PC-9 (cell line): ENCODE results near the gene SLC2A9. TPM values are rescaled to one million over a fixed set of nuclear protein-coding genes. Genes with fewer than 3 reads are reported as not detected.

Experiments
- BruUV-seq: library from RNA; stranded (reverse); fragments of 400-500 nt; replicated peaks from 2 replicates; lab custom pipeline; 2021; lab: Mats Ljungman, UMichigan
- CTCF ChIA-PET: fragments of 300-600 bp; sonication (Branson Sonifier 250); formaldehyde crosslinking; loops from one replicate; lab custom pipeline; 2022; ENCODE audit warnings: antibody characterized with exemption; lab: Charles Lee
- POLR2A ChIA-PET: fragments of 300-600 bp; sonication (Branson Sonifier 250); formaldehyde crosslinking; loops from one replicate; lab custom pipeline; 2022; ENCODE audit warnings: antibody characterized with exemption; ENCODE audit not compliant: unreplicated experiment; lab: Charles Lee
- DNase-seq, 2 experiments: peaks; one replicate each; pipeline versions ENCODE4 v3.0.0 to v3.0.0-alpha.2; 2015 to 2022; ENCODE audit warnings: mixed read lengths in 1 of 2
- H2AFZ ChIP-seq: fragments of 200-600 bp; sonication (generic); 2 replicates; pipeline ENCODE4 v1.8.1; 2017; ENCODE audit warnings: antibody characterized with exemption
- H3F3A ChIP-seq: fragments of 200-600 bp; sonication (generic); 2 replicates; pipeline ENCODE4 v1.8.1; 2017; ENCODE audit warnings: antibody characterized with exemption, mild to moderate bottlenecking, low read depth; ENCODE audit not compliant: insufficient read depth
- H3K27ac ChIP-seq: fragments of 200-600 bp; sonication (generic); 2 replicates; pipeline ENCODE4 v1.6.1; 2016; ENCODE audit warnings: mixed run types
- H3K27me3 ChIP-seq: fragments of 200-600 bp; sonication (generic); 2 replicates; pipeline ENCODE4 v1.6.1; 2016; ENCODE audit warnings: low read depth, mixed run types; ENCODE audit not compliant: insufficient read depth
- H3K36me3 ChIP-seq: fragments of 200-600 bp; sonication (generic); 2 replicates; pipeline ENCODE4 v1.6.1; 2016; ENCODE audit warnings: low read depth, mixed run types
- H3K4me1 ChIP-seq: fragments of 200-600 bp; sonication (generic); replicated peaks from 2 replicates; pipeline ENCODE4 v1.6.1; 2016; ENCODE audit warnings: mixed run types; ENCODE audit not compliant: insufficient read depth
- H3K4me2 ChIP-seq: fragments of 200-600 bp; sonication (generic); 2 replicates; pipeline ENCODE4 v1.6.1; 2017; ENCODE audit warnings: mixed run types
- H3K4me3 ChIP-seq: fragments of 200-600 bp; sonication (generic); 2 replicates; pipeline ENCODE4 v1.6.1; 2016; ENCODE audit warnings: mixed run types
- H3K79me2 ChIP-seq: fragments of 200-600 bp; sonication (generic); 2 replicates; pipeline ENCODE4 v1.6.1; 2017; ENCODE audit warnings: low read depth, mixed run types
- H3K9me2 ChIP-seq: fragments of 200-600 bp; sonication (generic); 2 replicates; pipeline ENCODE4 v1.8.1; 2017; ENCODE audit warnings: mild to moderate bottlenecking; ENCODE audit not compliant: insufficient read depth
- H3K9me3 ChIP-seq: fragments of 200-600 bp; sonication (generic); 2 replicates; pipeline ENCODE4 v1.8.1; 2016; ENCODE audit warnings: low read depth; ENCODE audit not compliant: insufficient read depth
- H4K20me1 ChIP-seq: fragments of 200-600 bp; sonication (generic); 2 replicates; pipeline ENCODE4 v1.8.1; 2017; ENCODE audit not compliant: insufficient read depth
- EZH2 ChIP-seq: fragments of 200-600 bp; sonication (generic); IDR thresholded peaks from 2 replicates; pipeline ENCODE4 v1.8.0; 2017; ENCODE audit warnings: antibody characterized with exemption, low read depth
- intact Hi-C: fragments of 100-400 bp; cut with micrococcal nuclease; formaldehyde crosslinking; loops from one replicate; pipeline ENCODE4 v1.10.0; 2022; ENCODE audit not compliant: unreplicated experiment
- total RNA-seq: library from RNA; stranded (reverse); gene quantifications from 2 replicates; pipeline ENCODE4 v1.2.3, GENCODE V29; 2021
- TF ChIP-seq, protein P1 (sequence below): fragments of 200-600 bp; sonication (generic); conservative IDR thresholded peaks from 2 replicates; pipeline ENCODE4 v1.6.1; 2017; ENCODE audit warnings: mixed run types, antibody characterized with exemption, mild to moderate bottlenecking, moderate library complexity

Gene SLC2A9
- total RNA-seq, 1 experiment from 2014 or later, result 0.28 TPM

- H3K79me2 ChIP-seq, result no peaks in the 10 kb centered on the region
- BruUV-seq, result no TSS peak
- intact Hi-C loops, result no loop called here
- H3K9me2 ChIP-seq, result no peaks in the 10 kb centered on the region
- H3K4me1 ChIP-seq, result no peaks in the 10 kb centered on the region
- H3F3A ChIP-seq, result no peaks in the 10 kb centered on the region
- POLR2A ChIA-PET, result no interaction called here
- CTCF ChIA-PET, result no interaction called here
- H3K27me3 ChIP-seq, result no peaks in the 10 kb centered on the region
- no peak for DNase-seq
- no peaks in the 10 kb centered on the region for H3K9me3 ChIP-seq
- no peak overlapping the region for H3K27ac ChIP-seq
- TF ChIP-seq EZH2, result no peak
- TF ChIP-seq, protein P1, sequence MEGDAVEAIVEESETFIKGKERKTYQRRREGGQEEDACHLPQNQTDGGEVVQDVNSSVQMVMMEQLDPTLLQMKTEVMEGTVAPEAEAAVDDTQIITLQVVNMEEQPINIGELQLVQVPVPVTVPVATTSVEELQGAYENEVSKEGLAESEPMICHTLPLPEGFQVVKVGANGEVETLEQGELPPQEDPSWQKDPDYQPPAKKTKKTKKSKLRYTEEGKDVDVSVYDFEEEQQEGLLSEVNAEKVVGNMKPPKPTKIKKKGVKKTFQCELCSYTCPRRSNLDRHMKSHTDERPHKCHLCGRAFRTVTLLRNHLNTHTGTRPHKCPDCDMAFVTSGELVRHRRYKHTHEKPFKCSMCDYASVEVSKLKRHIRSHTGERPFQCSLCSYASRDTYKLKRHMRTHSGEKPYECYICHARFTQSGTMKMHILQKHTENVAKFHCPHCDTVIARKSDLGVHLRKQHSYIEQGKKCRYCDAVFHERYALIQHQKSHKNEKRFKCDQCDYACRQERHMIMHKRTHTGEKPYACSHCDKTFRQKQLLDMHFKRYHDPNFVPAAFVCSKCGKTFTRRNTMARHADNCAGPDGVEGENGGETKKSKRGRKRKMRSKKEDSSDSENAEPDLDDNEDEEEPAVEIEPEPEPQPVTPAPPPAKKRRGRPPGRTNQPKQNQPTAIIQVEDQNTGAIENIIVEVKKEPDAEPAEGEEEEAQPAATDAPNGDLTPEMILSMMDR, result no peak
- H3K4me3 ChIP-seq, result no peak overlapping the region
- H3K36me3 ChIP-seq, result no peaks in the 10 kb centered on the region
- no peak overlapping the region for H2AFZ ChIP-seq
- no peaks in the 10 kb centered on the region for H4K20me1 ChIP-seq
- no peak overlapping the region for H3K4me2 ChIP-seq
These were observed 68.8 kb downstream of the SLC2A9 start for GRCh38 chr4:9952415-9952950.

DNA sequence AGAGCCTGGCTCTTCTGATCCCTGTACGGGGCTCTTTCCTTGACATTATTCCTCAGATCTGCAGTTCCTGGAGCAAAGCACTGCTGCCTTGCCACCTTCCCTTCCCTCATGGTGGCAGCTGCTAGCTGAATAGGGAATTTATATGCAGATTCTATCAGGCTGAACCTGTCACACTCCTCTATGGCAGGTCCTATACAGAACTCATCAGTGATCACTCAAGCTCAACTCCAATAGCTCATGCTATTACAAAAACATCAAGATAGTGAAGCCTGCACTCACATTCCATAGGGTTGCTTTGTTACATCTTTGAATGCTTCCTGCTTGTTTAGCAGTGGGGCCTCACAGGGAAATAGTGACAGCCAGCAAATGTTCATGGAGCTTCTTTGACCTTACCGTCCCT lies 71.7 kb downstream of the SLC2A9 start:
- no peaks in the 10 kb centered on the region for H3K27me3 ChIP-seq
- DNase-seq, result no peak
- no peaks in the 10 kb centered on the region for H4K20me1 ChIP-seq
- H3K4me2 ChIP-seq, result no peak overlapping the region
- H3K4me3 ChIP-seq, result no peak overlapping the region
- H3F3A ChIP-seq, result no peaks in the 10 kb centered on the region
- no peaks in the 10 kb centered on the region for H3K4me1 ChIP-seq
- no peaks in the 10 kb centered on the region for H3K9me3 ChIP-seq
- H3K79me2 ChIP-seq, result no peaks in the 10 kb centered on the region
- H3K36me3 ChIP-seq, result no peaks in the 10 kb centered on the region
- ChIA-PET CTCF (no interaction called here), POLR2A (no interaction called here)
- no peak overlapping the region for H2AFZ ChIP-seq
- BruUV-seq, result no TSS peak
- intact Hi-C loops, result no loop called here
- H3K9me2 ChIP-seq, result no peaks in the 10 kb centered on the region
- H3K27ac ChIP-seq, result no peak overlapping the region
- TF ChIP-seq EZH2, result no peak
- TF ChIP-seq, protein P1, result no peak

- no peaks in the 10 kb centered on the region for H3K36me3 ChIP-seq
- no peak overlapping the region for H3K4me2 ChIP-seq
- no peaks in the 10 kb centered on the region for H3F3A ChIP-seq
- H3K79me2 ChIP-seq, result no peaks in the 10 kb centered on the region
- ChIA-PET CTCF (no interaction called here), POLR2A (no interaction called here)
- no peaks in the 10 kb centered on the region for H3K27me3 ChIP-seq
- no peak overlapping the region for H3K27ac ChIP-seq
- BruUV-seq, result no TSS peak
- no peaks in the 10 kb centered on the region for H4K20me1 ChIP-seq
- intact Hi-C loops, result no loop called here
- no peaks in the 10 kb centered on the region for H3K9me3 ChIP-seq
- no peak overlapping the region for H3K4me3 ChIP-seq
- H3K9me2 ChIP-seq, result no peaks in the 10 kb centered on the region
- DNase-seq, result no peak
- H3K4me1 ChIP-seq, result no peaks in the 10 kb centered on the region
- no peak for TF ChIP-seq EZH2
- no peak overlapping the region for H2AFZ ChIP-seq
These were observed 73.9 kb downstream of the SLC2A9 start for GRCh38 chr4:9947168-9948062.
